Transverse colon (tissue), 4 donors: ENCODE data around the gene HECA. TPM values are rescaled to one million over a fixed set of nuclear protein-coding genes. Genes with fewer than 3 reads are reported as not detected.
"Not testable (repeated sequence)": the region's sequence is repeated elsewhere in the genome, so short reads cannot be mapped to it uniquely, and the experiment has no call there.

Source experiments
- DNase-seq: peaks from one replicate; pipeline ENCODE4 v3.0.0-alpha.2; 2019
- H3K27ac ChIP-seq, 4 donors: fragments of 200-600 bp; sonication (generic); 2 replicates each; pipeline ENCODE4 v1.5.1; 2016 to 2018; ENCODE audit warnings: inconsistent platforms in 4 of 4
- H3K27me3 ChIP-seq: fragments of 200-600 bp; sonication (generic); 2 replicates; pipeline ENCODE4 v1.5.1; 2017; ENCODE audit warnings: inconsistent platforms
- H3K36me3 ChIP-seq, 4 donors: fragments of 200-600 bp; sonication (generic); 2 replicates each; pipeline ENCODE4 v1.5.1; 2017 to 2019; ENCODE audit warnings: inconsistent platforms in 4 of 4
- H3K4me1 ChIP-seq, 4 donors: fragments of 200-600 bp; sonication (generic); 2 replicates each; pipeline ENCODE4 v1.5.1; 2017 to 2020; ENCODE audit warnings: inconsistent platforms in 4 of 4
- H3K4me3 ChIP-seq, 4 donors: fragments of 200-600 bp; sonication (generic); 1 replicate in 1 of 4; 2 replicates in 3 of 4; pipeline versions ENCODE4 v1.5.1 to v1.6.1; 2017 to 2019; ENCODE audit warnings: inconsistent platforms in 4 of 4
- H3K9me3 ChIP-seq, 2 donors: fragments of 200-600 bp; sonication (generic); 2 replicates each; pipeline ENCODE4 v1.5.1; 2017 to 2019; ENCODE audit warnings: inconsistent platforms in 2 of 2
- EP300 ChIP-seq: sonication (generic); formaldehyde crosslinking; IDR thresholded peaks from one replicate; pipeline ENCODE4 v1.6.1; 2017; ENCODE audit warnings: antibody characterized with exemption, low read depth
- POLR2A ChIP-seq: fragments of 450-650 bp; IDR thresholded peaks from one replicate; pipeline ENCODE4 v1.6.1; 2016; ENCODE audit warnings: antibody characterized with exemption, mild to moderate bottlenecking, moderate library complexity
- POLR2AphosphoS5 ChIP-seq, 3 donors: sonication (generic); formaldehyde crosslinking; IDR thresholded peaks; one replicate each; pipeline ENCODE4 v1.6.1; 2016; ENCODE audit warnings: antibody characterized with exemption in 3 of 3
- whole genome bisulfite sequencing, 2 donors: methylation state at CpG; one replicate each; pipeline ENCODE4 v1.1.5; 2018; ENCODE audit warnings: low coverage in 1 of 2; 5-methylcytosine and 5-hydroxymethylcytosine counted together
- in situ Hi-C, 4 donors: fragments of 200-750 bp; cut with MboI; loops; one replicate each; pipeline versions ENCODE4 v1.15.0 to v1.15.1; 2017; ENCODE audit warnings: low sequenced_read_pairs in 3 of 4, low pct_ligation_motif_present in 1 of 4, low pct_unique_long_range_greater_than_20kb in 1 of 4
- intact Hi-C: fragments of 100-400 bp; cut with DNase I; formaldehyde crosslinking; loops from one replicate; pipeline ENCODE4 v1.15.1; 2023; ENCODE audit warnings: low total_unique reads
- total RNA-seq, 4 donors: library from RNA; depleted of rRNA; stranded (reverse); fragments of >200 nt; gene quantifications; one replicate each; pipeline ENCODE4 v1.1.0, GENCODE V29; 2016
- TF ChIP-seq, protein P1 (sequence below), 5 experiments: fragments of 200-600 bp in 3 of 5; fragments of 450-650 bp in 2 of 5; sonication (generic) in 3 of 5; IDR thresholded peaks; 1 replicate in 2 of 5; 2 replicates in 3 of 5; pipeline ENCODE4 v1.5.1; 2016 to 2017; ENCODE audit warnings: antibody characterized with exemption in 5 of 5, inconsistent platforms in 3 of 5, mild to moderate bottlenecking in 2 of 5, moderate library complexity in 1 of 5

HECA gene
- total RNA-seq, 4 donors from 2014 or later = 34.4 to 53.7 (median 45.5) TPM

DNA sequence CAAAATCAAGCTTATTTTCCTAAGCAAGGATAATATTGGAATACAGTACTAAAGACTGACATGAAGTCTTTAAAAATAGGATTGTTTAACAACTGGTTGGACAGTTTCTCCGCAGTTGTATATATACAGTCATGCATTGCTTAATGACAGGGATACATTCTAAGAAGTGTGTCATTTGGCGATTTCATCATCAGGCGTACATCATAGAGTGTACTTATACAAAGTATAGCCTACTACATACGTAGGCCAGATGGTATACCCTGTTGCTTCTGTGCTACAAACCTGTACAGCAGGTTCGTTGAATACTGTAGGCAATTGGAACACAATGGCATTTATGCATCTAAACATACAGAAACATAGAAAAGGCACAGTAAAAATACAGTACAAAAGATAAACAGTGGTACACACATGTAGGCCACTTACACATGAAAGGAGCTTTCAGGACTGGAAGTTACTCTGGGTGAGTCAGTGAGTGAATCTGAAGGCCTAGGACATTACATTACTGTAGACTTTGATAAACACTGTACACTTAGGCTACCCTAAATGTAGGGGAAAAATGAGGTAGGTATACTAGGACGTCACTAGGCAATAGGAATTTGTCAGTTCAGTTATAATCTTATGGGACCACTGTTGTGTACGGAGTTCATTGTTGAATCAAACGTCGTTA is 20.1 kb downstream of the HECA start:
- TF ChIP-seq EP300 = no peak
- no peak for TF ChIP-seq POLR2AphosphoS5 (IDR thresholded peaks at IDR 0.05)
- TF ChIP-seq, protein P1, sequence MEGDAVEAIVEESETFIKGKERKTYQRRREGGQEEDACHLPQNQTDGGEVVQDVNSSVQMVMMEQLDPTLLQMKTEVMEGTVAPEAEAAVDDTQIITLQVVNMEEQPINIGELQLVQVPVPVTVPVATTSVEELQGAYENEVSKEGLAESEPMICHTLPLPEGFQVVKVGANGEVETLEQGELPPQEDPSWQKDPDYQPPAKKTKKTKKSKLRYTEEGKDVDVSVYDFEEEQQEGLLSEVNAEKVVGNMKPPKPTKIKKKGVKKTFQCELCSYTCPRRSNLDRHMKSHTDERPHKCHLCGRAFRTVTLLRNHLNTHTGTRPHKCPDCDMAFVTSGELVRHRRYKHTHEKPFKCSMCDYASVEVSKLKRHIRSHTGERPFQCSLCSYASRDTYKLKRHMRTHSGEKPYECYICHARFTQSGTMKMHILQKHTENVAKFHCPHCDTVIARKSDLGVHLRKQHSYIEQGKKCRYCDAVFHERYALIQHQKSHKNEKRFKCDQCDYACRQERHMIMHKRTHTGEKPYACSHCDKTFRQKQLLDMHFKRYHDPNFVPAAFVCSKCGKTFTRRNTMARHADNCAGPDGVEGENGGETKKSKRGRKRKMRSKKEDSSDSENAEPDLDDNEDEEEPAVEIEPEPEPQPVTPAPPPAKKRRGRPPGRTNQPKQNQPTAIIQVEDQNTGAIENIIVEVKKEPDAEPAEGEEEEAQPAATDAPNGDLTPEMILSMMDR (IDR thresholded peaks at IDR 0.05) = no peak
- no peak for TF ChIP-seq POLR2A
- Histone ChIP-seq H3K27me3 (no peaks in the 10 kb centered on the region), H3K4me3 (no peak overlapping the region), H3K4me1 (peaks cover 17 to 87% (median 40%) of the 10 kb centered on the region in 4 donors), H3K27ac (no peak overlapping the region), H3K9me3 (no peaks in the 10 kb centered on the region), H3K36me3 (no peaks in the 10 kb centered on the region)
- no peak for DNase-seq
- in situ Hi-C loops (no loop called here), intact Hi-C loops (no loop called here)
- WGBS, 2 donors = 86 to 93% methylated on average over 8 to 9 of the region's 9 CpGs

DNA sequence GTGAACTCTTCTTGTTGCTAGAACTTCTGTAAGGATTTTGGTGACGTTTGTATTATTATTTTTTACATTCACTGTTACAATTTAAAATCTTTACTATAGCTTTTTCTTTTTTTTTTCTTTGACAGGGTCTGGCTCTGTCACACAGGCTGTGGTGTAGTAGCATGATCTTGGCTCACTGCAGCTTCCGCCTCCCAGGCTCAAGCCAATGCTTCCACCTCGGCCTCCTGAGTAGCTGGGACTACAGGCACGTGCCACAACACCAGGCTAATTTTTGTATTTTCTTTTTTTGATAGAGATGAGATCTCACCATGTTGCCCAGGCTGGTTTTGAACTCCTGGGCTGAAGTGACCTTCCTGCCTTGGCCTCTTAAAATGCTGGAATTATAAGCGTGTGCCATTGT is 21.2 kb downstream of the HECA start:
- H3K4me1 ChIP-seq = peaks cover 23 to 86% (median 42%) of the 10 kb centered on the region in 4 donors
- peak overlapping the region in 2 of 4 donors; percentile 44 to 62 for H3K27ac ChIP-seq
- no peak for DNase-seq
- intact Hi-C loops (no loop called here), in situ Hi-C loops (no loop called here)
- H3K4me3 ChIP-seq = no peak overlapping the region
- TF ChIP-seq POLR2A (no peak), EP300 (no peak), POLR2AphosphoS5 (IDR thresholded peaks at IDR 0.05) (no peak)
- TF ChIP-seq, protein P1 (IDR thresholded peaks at IDR 0.05) = no peak
- no peaks in the 10 kb centered on the region for H3K36me3 ChIP-seq
- WGBS, 2 donors = 72 to 92% methylated on average over 5 of the region's 5 CpGs
- no peaks in the 10 kb centered on the region for H3K9me3 ChIP-seq
- no peaks in the 10 kb centered on the region for H3K27me3 ChIP-seq

DNA sequence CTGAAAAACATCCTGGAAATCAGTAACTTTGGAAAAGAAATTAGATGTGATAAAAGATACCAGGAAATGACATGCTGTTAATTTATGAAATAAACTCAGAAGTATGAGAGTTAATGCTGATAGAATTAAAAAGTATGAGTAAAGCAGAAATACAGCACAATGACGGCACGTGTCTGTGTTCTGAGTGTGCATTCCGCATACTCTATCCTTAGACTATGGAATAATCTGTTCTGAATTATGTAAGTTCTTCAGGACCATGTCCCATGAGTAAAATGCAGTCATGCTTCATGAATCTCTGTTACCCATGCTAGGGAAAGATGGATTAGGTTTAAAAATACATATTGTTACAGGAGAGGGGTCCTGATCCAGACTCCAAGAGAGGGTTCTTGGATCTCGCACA is 21.7 kb downstream of the HECA start:
- 93 to 100% methylated on average over 3 to 4 of the region's 4 CpGs for WGBS, 2 donors

DNA sequence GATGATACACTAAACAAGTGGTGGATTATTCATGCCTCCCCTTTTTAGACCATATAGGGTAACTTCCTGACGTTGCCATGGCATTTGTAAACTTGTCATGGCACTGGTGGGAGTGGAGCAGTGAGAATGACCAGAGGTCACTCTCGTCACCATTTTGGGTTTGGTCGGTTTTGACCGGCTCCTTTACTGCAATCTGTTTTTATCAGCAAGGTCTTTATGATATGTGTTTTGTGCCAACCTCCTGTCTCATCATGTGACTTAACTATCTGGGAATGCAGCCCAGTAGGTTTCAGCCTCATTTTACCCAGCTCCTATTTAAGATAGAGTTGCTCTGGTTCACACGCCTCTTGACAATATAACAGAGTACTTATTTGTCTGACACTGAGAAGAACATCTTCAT is 22.2 kb downstream of the HECA start:
- Histone ChIP-seq H3K27ac (peak overlapping the region in 3 of 4 donors; percentile 14 to 62 (median 45)), H3K4me1 (peaks cover 19 to 86% (median 47%) of the 10 kb centered on the region in 4 donors)
- in situ Hi-C loops, H3K27me3 ChIP-seq, H3K9me3 ChIP-seq, intact Hi-C loops, H3K4me3 ChIP-seq, H3K36me3 ChIP-seq: not testable (repeated sequence)
- WGBS, 2 donors = 45 to 67% methylated on average over 5 of the region's 5 CpGs
- peak; percentile 37 for DNase-seq

More for the DNA sequence above, 21.7 kb downstream of the HECA start:
- no peak for DNase-seq
- peak overlapping the region in 2 of 4 donors; percentile 44 to 62 for H3K27ac ChIP-seq
- in situ Hi-C loops = no loop called here
- TF ChIP-seq POLR2A (no peak), POLR2AphosphoS5 (IDR thresholded peaks at IDR 0.05) (no peak), EP300 (no peak)
- TF ChIP-seq, protein P1 (IDR thresholded peaks at IDR 0.05) = no peak
- no peak overlapping the region for H3K4me3 ChIP-seq
- intact Hi-C loops = no loop called here
- H3K27me3 ChIP-seq = no peaks in the 10 kb centered on the region
- no peaks in the 10 kb centered on the region for H3K9me3 ChIP-seq
- peaks cover 25 to 86% (median 44%) of the 10 kb centered on the region in 4 donors for H3K4me1 ChIP-seq
- no peaks in the 10 kb centered on the region for H3K36me3 ChIP-seq
